Caco-2 (cell line): ENCODE data around the gene WDR72. TPM values are rescaled to one million over a fixed set of nuclear protein-coding genes. Genes with fewer than 3 reads are reported as not detected.

Experiments used
- BruUV-seq: library from RNA; stranded (reverse); fragments of 400-500 nt; replicated peaks from 2 replicates; lab custom pipeline; 2021; lab: Mats Ljungman, UMichigan
- CTCF ChIA-PET: fragments of 300-600 bp; sonication (Branson Sonifier 250); formaldehyde crosslinking; loops from one replicate; lab custom pipeline; 2022; ENCODE audit warnings: antibody characterized with exemption; lab: Charles Lee
- POLR2A ChIA-PET: fragments of 300-600 bp; sonication (Branson Sonifier 250); formaldehyde crosslinking; loops from one replicate; lab custom pipeline; 2022; ENCODE audit warnings: antibody characterized with exemption; lab: Charles Lee
- DNase-seq, 2 experiments: peaks; one replicate each; pipeline versions ENCODE4 v3.0.0 to v3.0.0-alpha.2; 2020 to 2022
- H3K27me3 ChIP-seq: replicated peaks from 2 replicates; pipeline ENCODE4 v1.6.0; 2011; ENCODE audit warnings: low read length; ENCODE audit not compliant: control insufficient read depth, insufficient read depth
- H3K36me3 ChIP-seq: 2 replicates; pipeline ENCODE4 v1.5.1; 2011; ENCODE audit warnings: low read length; ENCODE audit not compliant: control insufficient read depth, insufficient read depth
- H3K4me1 ChIP-seq: fragments of 250-450 bp; sonication (Bioruptor Pico); 2 replicates; pipeline ENCODE4 v1.5.1; 2020; ENCODE audit warnings: mild to moderate bottlenecking
- H3K4me3 ChIP-seq: 2 replicates; pipeline ENCODE4 v1.5.1; 2011; ENCODE audit warnings: low read depth, mild to moderate bottlenecking, control low read depth, low read length
- H3K9me3 ChIP-seq: fragments of 250-450 bp; sonication (Bioruptor Pico); 2 replicates; pipeline ENCODE4 v1.5.1; 2020; ENCODE audit warnings: mild to moderate bottlenecking, moderate library complexity
- H3K27ac Mint-ChIP-seq: one replicate; pipeline ENCODE4 v1.8.0; 2022; ENCODE audit warnings: mixed read lengths; ENCODE audit not compliant: unreplicated experiment
- H3K27me3 Mint-ChIP-seq: one replicate; pipeline ENCODE4 v1.8.0; 2022; ENCODE audit warnings: mixed read lengths; ENCODE audit not compliant: insufficient read depth, unreplicated experiment
- H3K36me3 Mint-ChIP-seq: one replicate; pipeline ENCODE4 v1.8.0; 2022; ENCODE audit warnings: mild to moderate bottlenecking, mixed read lengths; ENCODE audit not compliant: insufficient read depth, unreplicated experiment
- H3K4me1 Mint-ChIP-seq: one replicate; pipeline ENCODE4 v1.8.0; 2022; ENCODE audit warnings: low read depth, mixed read lengths; ENCODE audit not compliant: unreplicated experiment
- H3K4me3 Mint-ChIP-seq: one replicate; pipeline ENCODE4 v1.8.0; 2022; ENCODE audit warnings: mild to moderate bottlenecking, moderate library complexity, mixed read lengths; ENCODE audit not compliant: unreplicated experiment
- H3K9me3 Mint-ChIP-seq: one replicate; pipeline ENCODE4 v1.8.0; 2022; ENCODE audit warnings: mixed read lengths; ENCODE audit not compliant: unreplicated experiment
- intact Hi-C: fragments of 100-400 bp; cut with micrococcal nuclease; formaldehyde crosslinking; loops from one replicate; pipeline ENCODE4 v1.10.0; 2022; ENCODE audit not compliant: unreplicated experiment
- total RNA-seq: library from RNA; stranded (reverse); gene quantifications from 2 replicates; pipeline ENCODE4 v1.2.3, GENCODE V29; 2022
- TF ChIP-seq, protein P1 (sequence below), 2 experiments: fragments of 200-600 bp in 1 of 2; IDR thresholded peaks; 1 replicate in 1 of 2; 2 replicates in 1 of 2; pipeline versions ENCODE4 v1.5.1 to v1.8.0; 2011 to 2022; ENCODE audit warnings: antibody characterized with exemption in 1 of 2, control low read depth in 1 of 2, inconsistent platforms in 1 of 2, low read depth in 1 of 2, low read length in 1 of 2, mild to moderate bottlenecking in 1 of 2, moderate library complexity in 1 of 2; ENCODE audit not compliant: insufficient read depth in 1 of 2, severe bottlenecking in 1 of 2, unreplicated experiment in 1 of 2

WDR72 gene
- total RNA-seq, 1 experiment from 2014 or later, result 11.2 TPM

DNA sequence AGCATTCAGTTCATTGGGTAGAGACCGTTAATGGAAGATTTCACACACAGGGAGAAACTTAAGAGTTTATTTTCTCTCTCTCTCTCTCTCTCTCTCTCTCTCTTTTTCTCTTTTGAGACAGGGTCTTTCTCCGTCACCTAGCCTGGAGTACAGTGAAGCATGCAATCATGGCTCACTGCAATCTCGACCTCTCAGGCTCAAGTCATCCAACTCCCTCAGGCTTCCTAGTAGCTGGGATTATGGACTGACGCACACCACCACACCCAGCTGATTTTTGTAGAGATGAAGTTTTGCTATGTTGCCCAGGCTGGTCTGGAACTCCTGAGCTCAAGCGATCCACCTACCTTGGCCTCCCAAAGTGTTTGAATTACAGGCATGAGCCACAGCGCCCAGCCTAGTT lies 1.6 kb downstream of the WDR72 start:
- intact Hi-C loops, result no loop called here
- Mint-ChIP-seq H3K9me3 (no peaks in the 10 kb centered on the region), H3K27ac (no peak overlapping the region), H3K36me3 (no peaks in the 10 kb centered on the region), H3K27me3 (no peaks in the 10 kb centered on the region), H3K4me1 (peaks cover 6% of the 10 kb centered on the region), H3K4me3 (no peak overlapping the region)
- Histone ChIP-seq H3K4me1 (peaks cover 7% of the 10 kb centered on the region; the same call in 1 of the 2 replicates), H3K27me3 (no peaks in the 10 kb centered on the region), H3K9me3 (no peaks in the 10 kb centered on the region), H3K36me3 (no peaks in the 10 kb centered on the region), H3K4me3 (no peak overlapping the region)
- DNase-seq, result no peak
- no TSS peak for BruUV-seq
- TF ChIP-seq, protein P1, sequence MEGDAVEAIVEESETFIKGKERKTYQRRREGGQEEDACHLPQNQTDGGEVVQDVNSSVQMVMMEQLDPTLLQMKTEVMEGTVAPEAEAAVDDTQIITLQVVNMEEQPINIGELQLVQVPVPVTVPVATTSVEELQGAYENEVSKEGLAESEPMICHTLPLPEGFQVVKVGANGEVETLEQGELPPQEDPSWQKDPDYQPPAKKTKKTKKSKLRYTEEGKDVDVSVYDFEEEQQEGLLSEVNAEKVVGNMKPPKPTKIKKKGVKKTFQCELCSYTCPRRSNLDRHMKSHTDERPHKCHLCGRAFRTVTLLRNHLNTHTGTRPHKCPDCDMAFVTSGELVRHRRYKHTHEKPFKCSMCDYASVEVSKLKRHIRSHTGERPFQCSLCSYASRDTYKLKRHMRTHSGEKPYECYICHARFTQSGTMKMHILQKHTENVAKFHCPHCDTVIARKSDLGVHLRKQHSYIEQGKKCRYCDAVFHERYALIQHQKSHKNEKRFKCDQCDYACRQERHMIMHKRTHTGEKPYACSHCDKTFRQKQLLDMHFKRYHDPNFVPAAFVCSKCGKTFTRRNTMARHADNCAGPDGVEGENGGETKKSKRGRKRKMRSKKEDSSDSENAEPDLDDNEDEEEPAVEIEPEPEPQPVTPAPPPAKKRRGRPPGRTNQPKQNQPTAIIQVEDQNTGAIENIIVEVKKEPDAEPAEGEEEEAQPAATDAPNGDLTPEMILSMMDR (IDR thresholded peaks at IDR 0.05; ENCODE audit: insufficient read depth in 1 of 2, low read depth in 1 of 2, low read length in 1 of 2, severe bottlenecking in 1 of 2, unreplicated experiment in 1 of 2), result no peak
- CTCF ChIA-PET, result no interaction called here
- POLR2A ChIA-PET, result no interaction called here

DNA sequence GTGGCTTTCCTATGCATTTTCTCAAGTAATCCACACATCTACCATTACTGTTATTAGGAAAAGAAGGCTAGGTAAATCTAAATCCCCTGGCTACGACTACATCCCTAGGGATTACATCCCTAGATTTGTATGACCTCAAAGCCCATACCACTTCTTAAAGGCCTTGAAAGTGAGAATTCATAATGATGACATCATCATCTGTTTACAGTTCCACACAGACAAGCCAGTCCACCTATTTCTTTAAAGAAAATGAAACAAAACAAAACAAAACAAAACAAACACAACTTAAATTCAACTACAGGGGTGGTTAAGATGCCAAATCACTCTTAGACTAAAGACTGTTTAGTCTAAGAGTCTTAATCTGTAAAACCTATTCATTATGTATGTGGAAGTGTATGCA lies 5.7 kb downstream of the WDR72 start:
- intact Hi-C loops, result no loop called here

DNA sequence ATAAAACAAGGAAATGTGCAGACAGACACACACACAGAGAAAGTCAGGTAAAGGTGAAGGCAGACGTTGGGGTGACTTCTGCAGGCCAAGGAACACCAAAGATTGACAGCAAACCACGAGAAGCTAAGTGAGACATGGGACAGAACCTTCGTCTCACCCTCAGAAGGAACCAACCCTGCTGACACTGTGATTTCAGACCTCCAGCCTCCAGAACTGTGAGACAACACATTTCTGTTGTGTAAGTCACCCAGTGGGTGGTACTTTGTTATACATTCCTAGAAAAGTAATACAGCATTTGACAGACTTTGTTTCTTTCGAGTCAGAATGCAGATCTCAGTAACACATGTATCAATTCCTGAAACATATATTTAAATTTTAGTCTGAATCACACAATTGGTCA lies 7.1 kb downstream of the WDR72 start:
- H3K9me3 Mint-ChIP-seq, result no peaks in the 10 kb centered on the region

More for the DNA sequence above, 5.7 kb downstream of the WDR72 start:
- Histone ChIP-seq H3K4me3 (no peak overlapping the region), H3K9me3 (no peaks in the 10 kb centered on the region), H3K27me3 (no peaks in the 10 kb centered on the region), H3K36me3 (no peaks in the 10 kb centered on the region), H3K4me1 (peaks cover 7% of the 10 kb centered on the region; the same call in 1 of the 2 replicates)
- ChIA-PET POLR2A (no interaction called here), CTCF (no interaction called here)
- Mint-ChIP-seq H3K27me3 (no peaks in the 10 kb centered on the region), H3K36me3 (no peaks in the 10 kb centered on the region), H3K27ac (no peak overlapping the region), H3K4me3 (no peak overlapping the region), H3K4me1 (peaks cover 6% of the 10 kb centered on the region), H3K9me3 (no peaks in the 10 kb centered on the region)
- no TSS peak for BruUV-seq
- TF ChIP-seq, protein P1 (IDR thresholded peaks at IDR 0.05; ENCODE audit: insufficient read depth in 1 of 2, low read depth in 1 of 2, low read length in 1 of 2, severe bottlenecking in 1 of 2, unreplicated experiment in 1 of 2), result no peak
- no peak for DNase-seq

More for the DNA sequence above, 7.1 kb downstream of the WDR72 start:
- no peaks in the 10 kb centered on the region for H3K9me3 ChIP-seq
- no peaks in the 10 kb centered on the region for H3K27me3 Mint-ChIP-seq
- H3K4me3 Mint-ChIP-seq, result no peak overlapping the region
- ChIA-PET POLR2A (no interaction called here), CTCF (no interaction called here)
- H3K4me1 ChIP-seq, result peaks cover 11% of the 10 kb centered on the region; the same call in 1 of the 2 replicates
- intact Hi-C loops, result no loop called here
- H3K27ac Mint-ChIP-seq, result no peak overlapping the region
- no peaks in the 10 kb centered on the region for H3K36me3 Mint-ChIP-seq
- no peak overlapping the region for H3K4me3 ChIP-seq
- BruUV-seq, result no TSS peak
- H3K36me3 ChIP-seq, result no peaks in the 10 kb centered on the region
- peaks cover 6% of the 10 kb centered on the region for H3K4me1 Mint-ChIP-seq
- TF ChIP-seq, protein P1 (IDR thresholded peaks at IDR 0.05; ENCODE audit: insufficient read depth in 1 of 2, low read depth in 1 of 2, low read length in 1 of 2, severe bottlenecking in 1 of 2, unreplicated experiment in 1 of 2), result no peak
- no peak for DNase-seq
- H3K27me3 ChIP-seq, result no peaks in the 10 kb centered on the region
